PFSK-1 (cell line): ENCODE measurements around the gene ZMYND19.

Source experiments
- POLR2AphosphoS5 ChIP-seq: IDR thresholded peaks from 2 replicates; pipeline ENCODE4 v1.6.1; 2012; ENCODE audit warnings: low read depth, mild to moderate bottlenecking, control low read depth, low read length, moderate library complexity
- TAF1 ChIP-seq: IDR thresholded peaks from 2 replicates; pipeline ENCODE4 v1.6.1; 2012; ENCODE audit warnings: low read length, control low read depth, borderline replicate concordance; ENCODE audit not compliant: insufficient read depth

- no peak for TF ChIP-seq TAF1
- TF ChIP-seq POLR2AphosphoS5: no peak
Measured at GRCh38 chr9:137588891-137589290, 1.4 kb downstream of the ZMYND19 start.
